Epithelial cell of esophagus (primary cell): Measurements from ENCODE around the gene ARHGAP24.
A peak's percentile ranks its signal among the peaks of the same experiment; 100 is the strongest.
"Not testable (repeated sequence)": the region's sequence is repeated elsewhere in the genome, so short reads cannot be mapped to it uniquely, and the experiment has no call there.

Source experiments
- DNase-seq: peaks from one replicate; pipeline ENCODE4 v3.0.0; 2010; ENCODE audit warnings: low read depth
- H3K4me3 ChIP-seq: 2 replicates; pipeline ENCODE4 v1.5.1; 2011; ENCODE audit warnings: mild to moderate bottlenecking, low read length, control low read depth
- CTCF ChIP-seq: IDR thresholded peaks from 2 replicates; pipeline ENCODE4 v1.5.1; 2011; ENCODE audit warnings: low read depth, mild to moderate bottlenecking, low read length, control low read depth, inconsistent platforms; ENCODE audit not compliant: insufficient read depth; ENCODE audit errors: missing control alignments

The ARHGAP24 gene

DNA sequence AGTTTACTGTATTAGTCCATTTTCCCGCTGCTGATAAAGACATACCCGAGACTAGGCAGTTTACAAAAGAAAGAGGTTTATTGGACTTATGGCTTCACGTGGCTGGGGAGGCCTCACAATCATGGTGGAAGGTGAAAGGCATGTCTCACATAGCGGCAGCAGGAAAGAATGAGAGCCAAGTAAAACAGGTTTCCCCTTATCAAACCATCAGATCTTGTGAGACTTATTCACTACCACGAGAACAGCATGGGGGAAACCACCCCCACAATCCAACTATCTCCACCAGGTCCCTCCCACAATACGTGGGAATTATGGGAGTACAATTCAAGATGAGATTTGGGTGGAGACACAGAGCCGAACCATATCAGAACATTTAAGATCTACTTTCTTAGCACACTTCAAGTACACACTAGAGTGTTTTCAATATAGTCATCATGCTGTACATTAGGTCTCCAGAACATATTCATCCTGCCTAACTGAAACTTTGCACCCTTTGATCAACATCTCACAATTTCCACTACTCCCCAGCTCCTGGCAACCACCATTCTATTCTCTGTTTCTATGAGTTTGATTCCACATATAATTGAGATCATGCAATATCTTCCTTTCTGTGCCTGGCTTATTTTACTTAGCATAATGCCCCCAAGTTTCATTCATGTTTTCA is 341.0 kb downstream of the ARHGAP24 start:
- H3K4me3 ChIP-seq = no peak overlapping the region
- no peak for DNase-seq
- no peak for TF ChIP-seq CTCF

DNA sequence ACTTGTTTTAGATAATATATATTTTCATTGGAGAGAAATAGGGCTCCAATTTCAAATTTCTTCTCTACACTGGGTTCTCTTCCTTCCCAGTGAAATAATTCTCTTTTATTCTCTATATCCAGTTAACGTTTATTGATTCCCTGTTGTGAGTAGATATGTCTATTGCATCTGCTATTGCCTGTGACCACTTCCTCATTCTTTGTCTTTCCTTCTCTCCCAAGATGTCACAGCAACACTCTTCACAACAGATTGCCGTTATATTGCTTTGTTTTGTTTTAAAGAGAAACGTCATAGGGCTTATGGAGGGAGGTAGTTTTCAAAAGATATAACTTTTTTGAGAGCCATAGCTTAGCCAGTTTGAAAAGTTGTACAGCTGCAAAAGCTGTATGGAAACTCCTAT is 343.8 kb downstream of the ARHGAP24 start:
- H3K4me3 ChIP-seq = no peak overlapping the region
- TF ChIP-seq CTCF = no peak
- DNase-seq = no peak

DNA sequence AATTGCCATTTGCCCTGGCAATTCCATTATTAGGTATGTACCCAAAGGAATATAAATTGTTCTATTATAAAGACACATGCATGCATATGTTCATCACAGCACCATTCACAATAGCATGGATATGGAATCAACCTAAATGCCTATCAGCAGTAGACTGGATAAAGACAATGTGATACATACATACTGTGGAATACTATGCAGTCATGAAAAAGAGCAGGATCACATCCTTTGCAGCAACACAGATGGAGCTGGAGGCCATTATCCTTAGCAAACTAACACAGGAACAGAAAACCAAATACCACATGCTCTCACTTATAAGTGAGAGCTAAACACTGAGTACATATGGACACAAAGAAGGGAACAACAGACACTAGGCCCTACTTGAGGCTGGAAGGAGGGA is 345.2 kb downstream of the ARHGAP24 start:
- not testable (repeated sequence) for H3K4me3 ChIP-seq, DNase-seq

- H3K4me3 ChIP-seq = no peak overlapping the region
- no peak for DNase-seq
- TF ChIP-seq CTCF = no peak
Measured at GRCh38 chr4:85821688-85822455, 346.9 kb downstream of the ARHGAP24 start.

GRCh38 chr4:85823295-85823694 is 348.3 kb downstream of the ARHGAP24 start:
- TF ChIP-seq CTCF = no peak
- DNase-seq = peak; percentile 30
- no peak overlapping the region for H3K4me3 ChIP-seq

DNA sequence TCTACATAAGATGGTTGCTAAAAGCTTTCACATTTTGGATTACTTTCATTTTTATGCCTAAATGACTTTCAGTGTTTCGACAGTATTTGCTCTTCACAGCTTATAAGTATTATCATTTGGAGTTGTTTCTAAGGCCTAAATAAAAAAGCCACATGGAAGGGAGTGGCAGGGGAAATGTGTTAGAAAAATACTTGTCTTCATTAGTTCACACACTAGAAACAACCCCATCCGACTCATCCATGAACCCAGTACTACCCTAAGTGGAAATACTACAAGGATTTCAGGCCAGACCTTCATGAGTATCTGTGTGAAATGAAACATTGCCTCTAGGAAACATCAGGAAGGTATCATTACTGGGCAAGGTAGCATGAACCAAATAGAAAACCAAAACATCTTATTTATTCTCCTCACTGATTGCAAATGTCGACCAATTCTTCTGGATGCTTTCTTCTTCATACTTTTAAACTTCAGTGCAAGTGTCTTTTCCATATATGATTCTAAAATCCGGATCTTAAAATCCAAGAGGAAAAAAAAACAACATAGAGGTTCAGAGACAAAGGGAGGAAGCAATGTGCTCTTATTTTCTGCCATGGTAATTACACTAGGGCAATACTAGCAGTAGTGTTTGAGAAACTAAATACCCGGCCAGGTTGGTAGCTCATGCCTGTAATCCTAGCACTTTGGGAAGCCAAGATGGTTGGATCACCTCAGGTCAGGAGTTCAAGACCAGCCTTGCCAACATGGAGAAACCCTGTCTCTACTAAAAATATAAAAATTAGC is 349.4 kb downstream of the ARHGAP24 start:
- no peak for TF ChIP-seq CTCF
- H3K4me3 ChIP-seq = no peak overlapping the region
- peak; percentile 32 for DNase-seq

DNA sequence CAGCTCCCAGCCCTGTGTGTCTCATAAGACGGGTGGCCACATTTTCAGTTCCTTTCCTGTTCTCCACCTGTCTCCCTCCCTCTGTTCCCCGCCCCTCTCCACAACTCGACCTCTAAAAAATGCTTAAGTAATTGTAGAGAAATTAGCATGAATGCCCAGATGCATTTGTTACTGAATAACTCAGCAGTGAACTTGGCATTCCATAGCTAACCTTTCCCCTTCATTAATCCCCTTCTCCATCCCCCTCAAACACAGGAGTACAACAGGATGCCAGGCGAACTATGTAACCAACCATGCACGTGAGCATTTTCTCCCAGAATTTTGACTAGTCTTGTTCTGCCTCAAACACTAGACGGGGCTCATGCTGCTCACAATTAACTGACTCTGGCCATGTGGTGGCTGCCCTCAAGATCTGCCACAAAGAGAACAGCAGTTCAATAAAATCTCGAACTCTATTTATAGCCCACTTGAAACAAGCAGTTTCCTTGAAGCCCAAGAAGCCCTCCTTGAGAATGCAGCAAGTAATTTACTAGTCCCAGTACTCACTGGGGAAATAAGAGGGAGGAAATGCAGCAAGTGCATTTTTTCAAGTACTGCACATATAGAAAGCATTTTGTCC is 351.2 kb downstream of the ARHGAP24 start:
- no peak overlapping the region for H3K4me3 ChIP-seq
- TF ChIP-seq CTCF = no peak
- no peak for DNase-seq
